Measurements from ENCODE around the gene GPBP1.

- TF ChIP-seq, protein P1, sequence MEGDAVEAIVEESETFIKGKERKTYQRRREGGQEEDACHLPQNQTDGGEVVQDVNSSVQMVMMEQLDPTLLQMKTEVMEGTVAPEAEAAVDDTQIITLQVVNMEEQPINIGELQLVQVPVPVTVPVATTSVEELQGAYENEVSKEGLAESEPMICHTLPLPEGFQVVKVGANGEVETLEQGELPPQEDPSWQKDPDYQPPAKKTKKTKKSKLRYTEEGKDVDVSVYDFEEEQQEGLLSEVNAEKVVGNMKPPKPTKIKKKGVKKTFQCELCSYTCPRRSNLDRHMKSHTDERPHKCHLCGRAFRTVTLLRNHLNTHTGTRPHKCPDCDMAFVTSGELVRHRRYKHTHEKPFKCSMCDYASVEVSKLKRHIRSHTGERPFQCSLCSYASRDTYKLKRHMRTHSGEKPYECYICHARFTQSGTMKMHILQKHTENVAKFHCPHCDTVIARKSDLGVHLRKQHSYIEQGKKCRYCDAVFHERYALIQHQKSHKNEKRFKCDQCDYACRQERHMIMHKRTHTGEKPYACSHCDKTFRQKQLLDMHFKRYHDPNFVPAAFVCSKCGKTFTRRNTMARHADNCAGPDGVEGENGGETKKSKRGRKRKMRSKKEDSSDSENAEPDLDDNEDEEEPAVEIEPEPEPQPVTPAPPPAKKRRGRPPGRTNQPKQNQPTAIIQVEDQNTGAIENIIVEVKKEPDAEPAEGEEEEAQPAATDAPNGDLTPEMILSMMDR (conservative IDR thresholded peaks at IDR 0.05; ENCODE audit: low read length), result no peak
- no peak for TF ChIP-seq EZH2phosphoT487 (IDR thresholded peaks at IDR 0.05; ENCODE audit: borderline replicate concordance, low read depth, low read length)
These were observed 20.0 kb downstream of the GPBP1 start for GRCh38 chr5:57193757-57194413.
